Type B pancreatic cell (in vitro differentiated cells): ENCODE results near the gene STMND1. TPM values are rescaled to one million over a fixed set of nuclear protein-coding genes. Genes with fewer than 3 reads are reported as not detected.

Experiments used
- DNase-seq: peaks from one replicate; pipeline ENCODE4 v3.0.0; 2021; ENCODE audit warnings: mixed read lengths; ENCODE audit not compliant: unreplicated experiment; ENCODE audit errors: extremely low spot score
- H3K27ac Mint-ChIP-seq: 2 replicates; pipeline ENCODE4 v1.8.0; 2021; ENCODE audit warnings: mild to moderate bottlenecking, mixed read lengths
- H3K27me3 Mint-ChIP-seq: 2 replicates; pipeline ENCODE4 v1.8.0; 2021; ENCODE audit warnings: mixed read lengths
- H3K36me3 Mint-ChIP-seq: 2 replicates; pipeline ENCODE4 v1.8.0; 2021; ENCODE audit warnings: mixed read lengths
- H3K4me1 Mint-ChIP-seq: one replicate; pipeline ENCODE4 v1.8.0; 2021; ENCODE audit warnings: mixed read lengths; ENCODE audit not compliant: unreplicated experiment
- H3K4me3 Mint-ChIP-seq: 2 replicates; pipeline ENCODE4 v1.8.0; 2021; ENCODE audit warnings: mild to moderate bottlenecking, mixed read lengths
- H3K9me3 Mint-ChIP-seq: 2 replicates; pipeline ENCODE4 v1.8.0; 2021; ENCODE audit warnings: mixed read lengths
- total RNA-seq: library from RNA; stranded (reverse); gene quantifications from 2 replicates; pipeline ENCODE4 v1.2.1, GENCODE V29; 2021; ENCODE audit warnings: low replicate concordance
- TF ChIP-seq, protein P1 (sequence below): fragments of 200-600 bp; sonication (generic); conservative IDR thresholded peaks from 2 replicates; pipeline ENCODE4 v1.5.0; 2021; ENCODE audit warnings: antibody characterized with exemption, mild to moderate bottlenecking

The STMND1 gene
- total RNA-seq, 1 donor from 2014 or later = 2.2 TPM

DNA sequence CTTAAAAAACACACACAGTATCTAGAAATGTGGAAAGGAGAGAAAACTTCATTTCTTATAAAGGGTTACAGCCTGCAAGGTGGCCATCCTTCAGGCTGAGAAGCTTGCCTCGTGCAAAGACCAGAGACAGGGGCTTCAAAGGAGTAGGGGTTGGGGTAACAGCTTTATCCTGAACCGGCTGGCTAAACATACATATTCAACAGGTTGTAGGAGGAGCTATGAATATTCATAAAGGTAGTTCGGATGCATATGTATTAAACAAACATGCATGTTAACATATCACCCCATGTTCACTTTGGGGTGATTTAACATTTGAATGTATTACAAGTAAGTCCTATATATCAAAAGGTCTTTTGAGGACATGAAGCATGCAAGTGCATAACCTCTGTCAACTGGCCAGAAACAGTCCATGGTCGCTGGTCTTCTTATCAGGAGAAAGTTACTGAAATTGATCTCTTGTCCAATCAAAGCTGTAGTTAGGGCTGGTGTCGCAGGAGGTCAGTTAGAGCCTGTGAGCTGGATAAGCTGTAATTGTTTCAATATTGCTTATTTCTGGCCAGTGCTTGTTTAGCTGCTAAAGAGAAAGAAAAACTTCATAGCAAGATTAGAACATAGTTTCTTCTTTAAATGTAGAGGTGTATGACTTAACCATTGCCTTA lies 2.3 kb upstream of the STMND1 start:
- H3K4me3 Mint-ChIP-seq = no peak overlapping the region

DNA sequence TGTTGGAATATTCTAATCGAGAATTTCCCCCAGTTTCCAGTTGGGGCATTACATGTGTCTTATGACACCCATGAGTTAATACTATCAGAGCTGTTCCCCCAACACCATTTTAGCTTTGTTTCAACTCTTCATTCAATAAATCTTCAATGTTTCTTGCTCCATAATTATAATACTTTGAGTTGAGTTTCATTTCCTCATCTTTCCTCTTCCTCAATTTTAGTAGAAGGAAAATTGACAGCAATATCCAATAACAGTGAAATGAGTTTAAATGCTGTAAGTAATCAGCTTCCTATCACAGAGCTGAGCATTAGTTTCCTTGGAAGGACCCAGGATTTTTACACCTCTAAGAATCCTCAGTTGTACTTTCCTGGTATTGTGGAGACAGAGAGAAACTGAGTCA lies 1.0 kb upstream of the STMND1 start:
- Mint-ChIP-seq H3K27me3 (peaks cover 37% of the 10 kb centered on the region), H3K4me1 (peaks cover 25% of the 10 kb centered on the region), H3K27ac (no peak overlapping the region), H3K36me3 (no peaks in the 10 kb centered on the region), H3K9me3 (no peaks in the 10 kb centered on the region), H3K4me3 (no peak overlapping the region)
- TF ChIP-seq, protein P1, sequence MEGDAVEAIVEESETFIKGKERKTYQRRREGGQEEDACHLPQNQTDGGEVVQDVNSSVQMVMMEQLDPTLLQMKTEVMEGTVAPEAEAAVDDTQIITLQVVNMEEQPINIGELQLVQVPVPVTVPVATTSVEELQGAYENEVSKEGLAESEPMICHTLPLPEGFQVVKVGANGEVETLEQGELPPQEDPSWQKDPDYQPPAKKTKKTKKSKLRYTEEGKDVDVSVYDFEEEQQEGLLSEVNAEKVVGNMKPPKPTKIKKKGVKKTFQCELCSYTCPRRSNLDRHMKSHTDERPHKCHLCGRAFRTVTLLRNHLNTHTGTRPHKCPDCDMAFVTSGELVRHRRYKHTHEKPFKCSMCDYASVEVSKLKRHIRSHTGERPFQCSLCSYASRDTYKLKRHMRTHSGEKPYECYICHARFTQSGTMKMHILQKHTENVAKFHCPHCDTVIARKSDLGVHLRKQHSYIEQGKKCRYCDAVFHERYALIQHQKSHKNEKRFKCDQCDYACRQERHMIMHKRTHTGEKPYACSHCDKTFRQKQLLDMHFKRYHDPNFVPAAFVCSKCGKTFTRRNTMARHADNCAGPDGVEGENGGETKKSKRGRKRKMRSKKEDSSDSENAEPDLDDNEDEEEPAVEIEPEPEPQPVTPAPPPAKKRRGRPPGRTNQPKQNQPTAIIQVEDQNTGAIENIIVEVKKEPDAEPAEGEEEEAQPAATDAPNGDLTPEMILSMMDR = no peak
- DNase-seq = no peak

More for the DNA sequence above, 2.3 kb upstream of the STMND1 start:
- no peak overlapping the region for H3K27ac Mint-ChIP-seq
- TF ChIP-seq, protein P1 = no peak
- DNase-seq = no peak
- no peaks in the 10 kb centered on the region for H3K36me3 Mint-ChIP-seq
- H3K9me3 Mint-ChIP-seq = no peaks in the 10 kb centered on the region
- H3K4me1 Mint-ChIP-seq = peaks cover 27% of the 10 kb centered on the region
- H3K27me3 Mint-ChIP-seq = peaks cover 36% of the 10 kb centered on the region

GRCh38 chr6:17102258-17102870 lies 514 bp downstream of the STMND1 start:
- TF ChIP-seq, protein P1 = no peak
- peaks cover 4% of the 10 kb centered on the region for H3K9me3 Mint-ChIP-seq
- H3K4me3 Mint-ChIP-seq = peak overlapping the region; percentile 92
- H3K27ac Mint-ChIP-seq = no peak overlapping the region
- peaks cover 41% of the 10 kb centered on the region for H3K27me3 Mint-ChIP-seq
- peaks cover 19% of the 10 kb centered on the region for H3K4me1 Mint-ChIP-seq
- DNase-seq = no peak
- no peaks in the 10 kb centered on the region for H3K36me3 Mint-ChIP-seq

GRCh38 chr6:17103715-17104114 lies 1.9 kb downstream of the STMND1 start:
- Mint-ChIP-seq H3K27ac (no peak overlapping the region), H3K36me3 (no peaks in the 10 kb centered on the region), H3K4me3 (no peak overlapping the region), H3K27me3 (peaks cover 41% of the 10 kb centered on the region), H3K9me3 (peaks cover 4% of the 10 kb centered on the region), H3K4me1 (peaks cover 28% of the 10 kb centered on the region)
- TF ChIP-seq, protein P1 = no peak
- no peak for DNase-seq

- Mint-ChIP-seq H3K27ac (no peak overlapping the region), H3K4me1 (peaks cover 20% of the 10 kb centered on the region), H3K36me3 (no peaks in the 10 kb centered on the region), H3K9me3 (peaks cover 4% of the 10 kb centered on the region), H3K4me3 (no peak overlapping the region), H3K27me3 (peaks cover 13% of the 10 kb centered on the region)
- TF ChIP-seq, protein P1 = no peak
- DNase-seq = no peak
These were observed 6.0 kb downstream of the STMND1 start for GRCh38 chr6:17107863-17108262.
